HL-60 (cell line): ENCODE measurements around the gene DBNL.

Experiments
- CTCF ChIP-seq: IDR thresholded peaks from one replicate; pipeline ENCODE4 v1.5.1; 2011; ENCODE audit warnings: low read length, control low read depth, inconsistent platforms; ENCODE audit not compliant: insufficient read depth
- POLR2AphosphoS5 ChIP-seq: IDR thresholded peaks from 2 replicates; pipeline ENCODE4 v1.6.1; 2012; ENCODE audit warnings: low read depth
- REST ChIP-seq: IDR thresholded peaks from 2 replicates; pipeline ENCODE4 v1.6.1; 2012; ENCODE audit warnings: low read depth; ENCODE audit not compliant: insufficient replicate concordance

GRCh38 chr7:44103923-44104859 is 59.7 kb downstream of the DBNL start, which contains the start of gene AEBP1:
- TF ChIP-seq CTCF (no peak), REST (no peak), POLR2AphosphoS5 (no peak)
